SW480 (cell line): ENCODE results near the gene ZBTB11.
"Not testable (repeated sequence)": the region's sequence is repeated elsewhere in the genome, so short reads cannot be mapped to it uniquely, and the experiment has no call there.

ENCODE experiments used
- DNase-seq: peaks from one replicate; pipeline ENCODE4 v3.0.0-alpha.2; 2016; ENCODE audit warnings: low spot score

Gene ZBTB11

GRCh38 chr3:101643861-101644613 is 32.9 kb downstream of the ZBTB11 start:
- DNase-seq = no peak

- DNase-seq = no peak
Observed at GRCh38 chr3:101643009-101643844, 33.7 kb downstream of the ZBTB11 start.

- no peak for DNase-seq
Observed at GRCh38 chr3:101642441-101642840, 34.5 kb downstream of the ZBTB11 start.

GRCh38 chr3:101641397-101642115 is 35.4 kb downstream of the ZBTB11 start:
- DNase-seq = not testable (repeated sequence)

GRCh38 chr3:101640256-101640655 is 36.7 kb downstream of the ZBTB11 start:
- no peak for DNase-seq

- no peak for DNase-seq
Observed at GRCh38 chr3:101639280-101639963, 37.5 kb downstream of the ZBTB11 start.

- DNase-seq = no peak
Observed at GRCh38 chr3:101638261-101638745, 38.6 kb downstream of the ZBTB11 start.

- no peak for DNase-seq
Observed at GRCh38 chr3:101637451-101637850, 39.5 kb downstream of the ZBTB11 start.

- peak; percentile 14 for DNase-seq
Observed at GRCh38 chr3:101635954-101636798, 40.8 kb downstream of the ZBTB11 start.

- no peak for DNase-seq
Observed at GRCh38 chr3:101635345-101635744, 41.6 kb downstream of the ZBTB11 start.

- no peak for DNase-seq
Observed at GRCh38 chr3:101634591-101635196, 42.2 kb downstream of the ZBTB11 start.

GRCh38 chr3:101633186-101633585 is 43.7 kb downstream of the ZBTB11 start:
- DNase-seq = no peak

GRCh38 chr3:101632586-101632985 is 44.3 kb downstream of the ZBTB11 start:
- DNase-seq = no peak

- DNase-seq = not testable (repeated sequence)
Observed at GRCh38 chr3:101631959-101632358, 45.0 kb downstream of the ZBTB11 start.

GRCh38 chr3:101631098-101631796 is 45.7 kb downstream of the ZBTB11 start:
- no peak for DNase-seq

- no peak for DNase-seq
Observed at GRCh38 chr3:101629219-101629618, 47.7 kb downstream of the ZBTB11 start.

- no peak for DNase-seq
Observed at GRCh38 chr3:101625879-101626278, 51.1 kb downstream of the ZBTB11 start.

GRCh38 chr3:101624857-101625256 is 52.1 kb downstream of the ZBTB11 start:
- no peak for DNase-seq

GRCh38 chr3:101623656-101624055 is 53.3 kb downstream of the ZBTB11 start:
- DNase-seq = no peak

GRCh38 chr3:101619734-101620133 is 57.2 kb downstream of the ZBTB11 start:
- DNase-seq = no peak
